ENCODE measurements around the gene OR5M10. TPM values are rescaled to one million over a fixed set of nuclear protein-coding genes. Genes with fewer than 3 reads are reported as not detected.

OR5M10 gene
- total RNA-seq, 5 donors from 2014 or later (not counting 1 experiment from before 2014, with no cell fraction given) = not detected

GRCh38 chr11:56545531-56545930 lies 32.0 kb downstream of the OR5M10 start:
- Histone ChIP-seq H3K27ac (ENCODE audit: low read length) (no peak overlapping the region), H3K9me3 (no peaks in the 10 kb centered on the region), H3K4me1 (ENCODE audit: control insufficient read depth in 1 of 2, extremely low read depth in 1 of 2, insufficient read depth in 2 of 2, low read length in 2 of 2) (no peaks in the 10 kb centered on the region), H3K36me3 (ENCODE audit: control insufficient read depth in 2 of 2, extremely low read depth in 1 of 2, insufficient read depth in 1 of 2, low read length in 1 of 2) (no peaks in the 10 kb centered on the region), H3K27me3 (replicated peaks in 1 of 2; ENCODE audit: control insufficient read depth in 2 of 2, extremely low read depth in 1 of 2, insufficient read depth in 2 of 2, low read length in 1 of 2) (no peaks in the 10 kb centered on the region), H3K4me3 (ENCODE audit: control insufficient read depth in 1 of 2, extremely low read depth in 1 of 2, low read length in 1 of 2) (no peak overlapping the region)
- Mint-ChIP-seq H3K9me3 (peaks cover 12 to 20% (median 19%) of the 10 kb centered on the region in 3 donors), H3K4me1 (no peaks in the 10 kb centered on the region), H3K27ac (no peak overlapping the region), H3K27me3 (no peaks in the 10 kb centered on the region), H3K36me3 (no peaks in the 10 kb centered on the region), H3K4me3 (no peak overlapping the region)
- POLR2A ChIA-PET = no interaction called here
- DNase-seq = no peak
- ATAC-seq (replicated peaks in 1 of 4) = no peak
- 85% methylated on average over 4 of the region's 6 CpGs for WGBS (ENCODE audit: insufficient coverage)
- CTCF ChIA-PET = no interaction called here

- Mint-ChIP-seq H3K4me1 (no peaks in the 10 kb centered on the region), H3K4me3 (no peak overlapping the region), H3K27ac (no peak overlapping the region), H3K27me3 (no peaks in the 10 kb centered on the region), H3K36me3 (no peaks in the 10 kb centered on the region), H3K9me3 (peaks cover 15 to 26% (median 19%) of the 10 kb centered on the region in 3 donors)
- ATAC-seq (replicated peaks in 1 of 4) = no peak
- Histone ChIP-seq H3K4me1 (ENCODE audit: control insufficient read depth in 1 of 2, extremely low read depth in 1 of 2, insufficient read depth in 2 of 2, low read length in 2 of 2) (no peaks in the 10 kb centered on the region), H3K27ac (ENCODE audit: low read length) (no peak overlapping the region), H3K9me3 (no peaks in the 10 kb centered on the region), H3K4me3 (ENCODE audit: control insufficient read depth in 1 of 2, extremely low read depth in 1 of 2, low read length in 1 of 2) (no peak overlapping the region), H3K36me3 (ENCODE audit: control insufficient read depth in 2 of 2, extremely low read depth in 1 of 2, insufficient read depth in 1 of 2, low read length in 1 of 2) (no peaks in the 10 kb centered on the region), H3K27me3 (replicated peaks in 1 of 2; ENCODE audit: control insufficient read depth in 2 of 2, extremely low read depth in 1 of 2, insufficient read depth in 2 of 2, low read length in 1 of 2) (no peaks in the 10 kb centered on the region)
- ChIA-PET CTCF (no interaction called here), POLR2A (no interaction called here)
- DNase-seq = no peak
- no CpG with 5 or more reads among the region's 1 CpG for WGBS (ENCODE audit: insufficient coverage)
Observed at GRCh38 chr11:56543739-56544138, 33.8 kb downstream of the OR5M10 start.

- H3K36me3 Mint-ChIP-seq = no peaks in the 10 kb centered on the region
- ChIA-PET POLR2A (no interaction called here), CTCF (no interaction called here)
- Histone ChIP-seq H3K27me3 (replicated peaks in 1 of 2; ENCODE audit: control insufficient read depth in 2 of 2, extremely low read depth in 1 of 2, insufficient read depth in 2 of 2, low read length in 1 of 2) (no peaks in the 10 kb centered on the region), H3K36me3 (ENCODE audit: control insufficient read depth in 2 of 2, extremely low read depth in 1 of 2, insufficient read depth in 1 of 2, low read length in 1 of 2) (no peaks in the 10 kb centered on the region), H3K4me3 (ENCODE audit: control insufficient read depth in 1 of 2, extremely low read depth in 1 of 2, low read length in 1 of 2) (no peak within 1 kb of the TSS), H3K4me1 (ENCODE audit: control insufficient read depth in 1 of 2, extremely low read depth in 1 of 2, insufficient read depth in 2 of 2, low read length in 2 of 2) (no peaks in the 10 kb centered on the region), H3K9me3 (no peaks in the 10 kb centered on the region), H3K27ac (ENCODE audit: low read length) (no peak within 1 kb of the TSS)
- H3K4me1 Mint-ChIP-seq = no peaks in the 10 kb centered on the region
- WGBS (ENCODE audit: insufficient coverage) = no CpG with 5 or more reads among the region's 2 CpGs
- no peak for DNase-seq
- no peak within 1 kb of the TSS for H3K27ac Mint-ChIP-seq
- H3K9me3 Mint-ChIP-seq = peaks cover 19 to 28% (median 23%) of the 10 kb centered on the region in 3 donors
- no peak within 1 kb of the TSS for H3K4me3 Mint-ChIP-seq
- no peaks in the 10 kb centered on the region for H3K27me3 Mint-ChIP-seq
- no peak for ATAC-seq (replicated peaks in 1 of 4)
Observed at GRCh38 chr11:56543157-56543556, 34.4 kb downstream of the OR5M10 start, which contains the start of gene OR5M11. OR5M11 (minus strand) TSS chr11:56543257; CDS start chr11:56543257, 0 bp downstream.

- Mint-ChIP-seq H3K27me3 (no peaks in the 10 kb centered on the region), H3K36me3 (no peaks in the 10 kb centered on the region), H3K4me1 (no peaks in the 10 kb centered on the region), H3K27ac (no peak overlapping the region), H3K4me3 (no peak overlapping the region), H3K9me3 (peaks cover 5 to 15% (median 9%) of the 10 kb centered on the region in 3 donors)
- 100% methylated on average over 1 of the region's 3 CpGs for WGBS (ENCODE audit: insufficient coverage)
- Histone ChIP-seq H3K27ac (ENCODE audit: low read length) (no peak overlapping the region), H3K36me3 (ENCODE audit: control insufficient read depth in 2 of 2, extremely low read depth in 1 of 2, insufficient read depth in 1 of 2, low read length in 1 of 2) (no peaks in the 10 kb centered on the region), H3K4me3 (ENCODE audit: control insufficient read depth in 1 of 2, extremely low read depth in 1 of 2, low read length in 1 of 2) (no peak overlapping the region), H3K27me3 (replicated peaks in 1 of 2; ENCODE audit: control insufficient read depth in 2 of 2, extremely low read depth in 1 of 2, insufficient read depth in 2 of 2, low read length in 1 of 2) (no peaks in the 10 kb centered on the region), H3K4me1 (ENCODE audit: control insufficient read depth in 1 of 2, extremely low read depth in 1 of 2, insufficient read depth in 2 of 2, low read length in 2 of 2) (no peaks in the 10 kb centered on the region), H3K9me3 (no peaks in the 10 kb centered on the region)
- DNase-seq (no peak), ATAC-seq (replicated peaks in 1 of 4) (no peak)
- ChIA-PET CTCF (no interaction called here), POLR2A (no interaction called here)
Observed at GRCh38 chr11:56533054-56533740, 44.3 kb downstream of the OR5M10 start.

- ATAC-seq (replicated peaks in 1 of 4) (no peak), DNase-seq (no peak)
- Mint-ChIP-seq H3K4me1 (no peaks in the 10 kb centered on the region), H3K27me3 (no peaks in the 10 kb centered on the region), H3K4me3 (no peak overlapping the region), H3K9me3 (peaks cover 5 to 8% (median 7%) of the 10 kb centered on the region in 3 donors), H3K27ac (no peak overlapping the region), H3K36me3 (no peaks in the 10 kb centered on the region)
- Histone ChIP-seq H3K4me3 (ENCODE audit: control insufficient read depth in 1 of 2, extremely low read depth in 1 of 2, low read length in 1 of 2) (no peak overlapping the region), H3K27ac (ENCODE audit: low read length) (no peak overlapping the region), H3K27me3 (replicated peaks in 1 of 2; ENCODE audit: control insufficient read depth in 2 of 2, extremely low read depth in 1 of 2, insufficient read depth in 2 of 2, low read length in 1 of 2) (no peaks in the 10 kb centered on the region), H3K9me3 (no peaks in the 10 kb centered on the region), H3K4me1 (ENCODE audit: control insufficient read depth in 1 of 2, extremely low read depth in 1 of 2, insufficient read depth in 2 of 2, low read length in 2 of 2) (no peaks in the 10 kb centered on the region), H3K36me3 (ENCODE audit: control insufficient read depth in 2 of 2, extremely low read depth in 1 of 2, insufficient read depth in 1 of 2, low read length in 1 of 2) (no peaks in the 10 kb centered on the region)
- POLR2A ChIA-PET = no interaction called here
- WGBS (ENCODE audit: insufficient coverage) = no CpG with 5 or more reads among the region's 2 CpGs
- CTCF ChIA-PET = no interaction called here
Observed at GRCh38 chr11:56531856-56532255, 45.7 kb downstream of the OR5M10 start.

Other genes with a start within 250 kb of the OR5M10 start
- gene OR8K1, start 231.7 kb downstream of the OR5M10 start, total RNA-seq = not detected
- not detected for gene OR8J1, start 223.4 kb downstream of the OR5M10 start, total RNA-seq
- not detected for gene OR8U1, start 202.1 kb downstream of the OR5M10 start, total RNA-seq
- gene OR5AL1, start 165.0 kb downstream of the OR5M10 start, total RNA-seq = not detected
- not detected for gene OR5M3, start 104.4 kb downstream of the OR5M10 start, total RNA-seq
- gene OR5M8, start 86.4 kb downstream of the OR5M10 start, total RNA-seq = not detected
- gene OR5M11, start 34.5 kb downstream of the OR5M10 start, total RNA-seq = not detected
- gene OR5M1, start 37.2 kb upstream of the OR5M10 start, total RNA-seq = not detected
- not detected for gene OR5AP2, start 64.7 kb upstream of the OR5M10 start, total RNA-seq
- not detected for gene OR5AR1, start 86.0 kb upstream of the OR5M10 start, total RNA-seq
- not detected for gene OR9G1, start 121.4 kb upstream of the OR5M10 start, total RNA-seq
- not detected for gene OR9G4, start 171.0 kb upstream of the OR5M10 start, total RNA-seq

Data from T-cell (primary cell).